ENCODE data around the gene NCMAP.
A peak's percentile ranks its signal among the peaks of the same experiment; 100 is the strongest.

NCMAP gene

GRCh38 chr1:24635195-24635843, 79.4 kb downstream of the NCMAP start:
- in situ Hi-C loops (cut with MboI; ENCODE audit: low pct_unique_long_range_greater_than_20kb, low sequenced_read_pairs, unreplicated experiment): no loop called here
- peak; percentile 76 for DNase-seq (ENCODE audit: low spot score)

GRCh38 chr1:24636661-24637357, 80.9 kb downstream of the NCMAP start:
- no peak for TF ChIP-seq CTCF (IDR thresholded peaks at IDR 0.05; ENCODE audit: extremely low read depth, insufficient read depth, missing control alignments)
- in situ Hi-C loops (cut with MboI; ENCODE audit: low pct_unique_long_range_greater_than_20kb, low sequenced_read_pairs, unreplicated experiment): no loop called here
- DNase-seq (ENCODE audit: low spot score): no peak

More at GRCh38 chr1:24635195-24635843, 79.4 kb downstream of the NCMAP start:
- peak; percentile 61 for TF ChIP-seq CTCF (IDR thresholded peaks at IDR 0.05; ENCODE audit: extremely low read depth, insufficient read depth, missing control alignments)

- TF ChIP-seq CTCF (IDR thresholded peaks at IDR 0.05; ENCODE audit: extremely low read depth, insufficient read depth, missing control alignments): no peak
- DNase-seq (ENCODE audit: low spot score): no peak
- in situ Hi-C loops (cut with MboI; ENCODE audit: low pct_unique_long_range_greater_than_20kb, low sequenced_read_pairs, unreplicated experiment): no loop called here
Observed at GRCh38 chr1:24639094-24639493, 83.2 kb downstream of the NCMAP start.

- TF ChIP-seq CTCF (IDR thresholded peaks at IDR 0.05; ENCODE audit: extremely low read depth, insufficient read depth, missing control alignments): no peak
- DNase-seq (ENCODE audit: low spot score): no peak
- in situ Hi-C loops (cut with MboI; ENCODE audit: low pct_unique_long_range_greater_than_20kb, low sequenced_read_pairs, unreplicated experiment): no loop called here
Observed at GRCh38 chr1:24639881-24640280, 84.0 kb downstream of the NCMAP start.

- no peak for TF ChIP-seq CTCF (IDR thresholded peaks at IDR 0.05; ENCODE audit: extremely low read depth, insufficient read depth, missing control alignments)
- DNase-seq (ENCODE audit: low spot score): no peak
- in situ Hi-C loops (cut with MboI; ENCODE audit: low pct_unique_long_range_greater_than_20kb, low sequenced_read_pairs, unreplicated experiment): no loop called here
Observed at GRCh38 chr1:24640288-24640687, 84.4 kb downstream of the NCMAP start.

GRCh38 chr1:24641646-24642151, 85.8 kb downstream of the NCMAP start:
- no peak for TF ChIP-seq CTCF (IDR thresholded peaks at IDR 0.05; ENCODE audit: extremely low read depth, insufficient read depth, missing control alignments)
- in situ Hi-C loops (cut with MboI; ENCODE audit: low pct_unique_long_range_greater_than_20kb, low sequenced_read_pairs, unreplicated experiment): no loop called here
- peak; percentile 38 for DNase-seq (ENCODE audit: low spot score)
